H1 (cell line): ENCODE results near the gene ZAR1.

Experiments used
- CBX8 ChIP-seq: fragments of 300-800, 300-1000 bp; sonication (generic); IDR thresholded peaks from 2 replicates; pipeline ENCODE4 v1.7.1; 2016; ENCODE audit warnings: low read depth, low read length, borderline replicate concordance
- EZH2 ChIP-seq: fragments of 200-600 bp; sonication (generic); IDR thresholded peaks from 2 replicates; pipeline ENCODE4 v1.7.1; 2012; ENCODE audit warnings: low read depth, mild to moderate bottlenecking, moderate library complexity, low read length, inconsistent platforms; ENCODE audit not compliant: severe bottlenecking
- JUND ChIP-seq: IDR thresholded peaks from 2 replicates; pipeline ENCODE4 v1.6.1; 2011; ENCODE audit warnings: mild to moderate bottlenecking, improper control_type of control experiment, low read length
- KDM1A ChIP-seq: fragments of 200-600, 300-600 bp; sonication (generic); IDR thresholded peaks from 2 replicates; pipeline ENCODE4 v1.7.1; 2016; ENCODE audit warnings: mild to moderate bottlenecking, low read length, borderline replicate concordance
- POLR2A ChIP-seq, 2 experiments: IDR thresholded peaks; 1 replicate in 1 of 2; 2 replicates in 1 of 2; pipeline ENCODE4 v1.6.1; 2011; ENCODE audit warnings: low read depth in 2 of 2, low read length in 2 of 2, mild to moderate bottlenecking in 2 of 2; ENCODE audit errors: control extremely low read depth in 1 of 2
- POLR2AphosphoS5 ChIP-seq: IDR thresholded peaks from 2 replicates; pipeline ENCODE4 v1.6.1; 2011; ENCODE audit warnings: low read depth, low read length
- RXRA ChIP-seq: IDR thresholded peaks from 2 replicates; pipeline ENCODE4 v1.6.1; 2011; ENCODE audit warnings: low read depth, mild to moderate bottlenecking, low read length, moderate library complexity; ENCODE audit not compliant: insufficient read depth
- TAF1 ChIP-seq: IDR thresholded peaks from 2 replicates; pipeline ENCODE4 v1.6.1; 2011; ENCODE audit warnings: mild to moderate bottlenecking, low read depth, low read length
- TCF12 ChIP-seq: IDR thresholded peaks from 2 replicates; pipeline ENCODE4 v1.6.1; 2011; ENCODE audit warnings: low read depth, mild to moderate bottlenecking, low read length
- TF ChIP-seq, protein P1 (sequence below), 3 experiments: IDR thresholded peaks; 1 replicate in 2 of 3; 2 replicates in 1 of 3; pipeline versions ENCODE4 v1.5.1 to v1.6.1; 2011; ENCODE audit warnings: low read length in 3 of 3, mild to moderate bottlenecking in 3 of 3, inconsistent platforms in 2 of 3, low read depth in 1 of 3, moderate library complexity in 1 of 3; ENCODE audit not compliant: insufficient read depth in 1 of 3; ENCODE audit errors: control extremely low read depth in 1 of 3

DNA sequence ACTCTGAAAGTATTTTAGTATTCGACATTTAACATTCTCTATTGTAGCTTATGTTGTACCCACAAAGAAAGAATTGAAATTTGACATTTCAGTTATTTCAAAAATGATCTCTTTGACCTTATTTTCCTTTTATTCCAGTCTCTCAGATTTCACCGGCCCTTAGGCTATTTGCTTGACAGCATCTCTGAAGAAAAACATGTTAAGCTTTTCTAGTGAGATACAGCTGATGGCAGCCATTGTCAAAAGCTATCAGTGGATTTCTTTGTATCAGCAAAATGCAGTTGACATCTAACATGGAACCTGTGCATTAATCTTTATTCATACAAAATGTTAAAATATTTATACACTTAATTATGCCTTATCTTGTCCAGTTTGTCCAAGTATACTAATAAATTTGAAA, 16.7 kb downstream of the ZAR1 start:
- TF ChIP-seq RXRA (no peak), TAF1 (no peak), JUND (no peak), POLR2A (IDR thresholded peaks at IDR 0.05; ENCODE audit: control extremely low read depth in 1 of 2, low read depth in 2 of 2, low read length in 2 of 2) (no peak), TCF12 (no peak), EZH2 (no peak), KDM1A (no peak), POLR2AphosphoS5 (no peak), CBX8 (no peak)
- TF ChIP-seq, protein P1, sequence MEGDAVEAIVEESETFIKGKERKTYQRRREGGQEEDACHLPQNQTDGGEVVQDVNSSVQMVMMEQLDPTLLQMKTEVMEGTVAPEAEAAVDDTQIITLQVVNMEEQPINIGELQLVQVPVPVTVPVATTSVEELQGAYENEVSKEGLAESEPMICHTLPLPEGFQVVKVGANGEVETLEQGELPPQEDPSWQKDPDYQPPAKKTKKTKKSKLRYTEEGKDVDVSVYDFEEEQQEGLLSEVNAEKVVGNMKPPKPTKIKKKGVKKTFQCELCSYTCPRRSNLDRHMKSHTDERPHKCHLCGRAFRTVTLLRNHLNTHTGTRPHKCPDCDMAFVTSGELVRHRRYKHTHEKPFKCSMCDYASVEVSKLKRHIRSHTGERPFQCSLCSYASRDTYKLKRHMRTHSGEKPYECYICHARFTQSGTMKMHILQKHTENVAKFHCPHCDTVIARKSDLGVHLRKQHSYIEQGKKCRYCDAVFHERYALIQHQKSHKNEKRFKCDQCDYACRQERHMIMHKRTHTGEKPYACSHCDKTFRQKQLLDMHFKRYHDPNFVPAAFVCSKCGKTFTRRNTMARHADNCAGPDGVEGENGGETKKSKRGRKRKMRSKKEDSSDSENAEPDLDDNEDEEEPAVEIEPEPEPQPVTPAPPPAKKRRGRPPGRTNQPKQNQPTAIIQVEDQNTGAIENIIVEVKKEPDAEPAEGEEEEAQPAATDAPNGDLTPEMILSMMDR (IDR thresholded peaks at IDR 0.05; ENCODE audit: control extremely low read depth in 1 of 3, insufficient read depth in 1 of 3, low read depth in 1 of 3, low read length in 3 of 3) = no peak
